Heart left ventricle (tissue), 16 donors: ENCODE data around the gene PARP4. TPM values are rescaled to one million over a fixed set of nuclear protein-coding genes. Genes with fewer than 3 reads are reported as not detected.
"Not testable (repeated sequence)": the region's sequence is repeated elsewhere in the genome, so short reads cannot be mapped to it uniquely, and the experiment has no call there.

Experiments used
- ATAC-seq, 4 donors: fragments of 200-7000 bp; cut with Tn5 transposase; one replicate each; pipeline ENCODE4 v1.9.1; 2020 to 2022; ENCODE audit warnings: moderate library complexity in 4 of 4, mild to moderate bottlenecking in 3 of 4, moderate number of reproducible peaks in 1 of 4
- DNase-seq, 5 donors: peaks; one replicate each; pipeline ENCODE4 v3.0.0-alpha.2; 2020
- H3K27ac ChIP-seq, 12 donors: fragments of 200-600 bp; sonication (generic) in 4 of 12; one replicate each; pipeline versions ENCODE4 v1.5.0 to v1.8.0; 2016 to 2022; ENCODE audit warnings: mild to moderate bottlenecking in 2 of 12
- H3K27me3 ChIP-seq, 9 donors: fragments of 200-600 bp; sonication (generic) in 2 of 9; one replicate each; pipeline versions ENCODE4 v1.5.1 to v1.8.0; 2016 to 2022; ENCODE audit warnings: mild to moderate bottlenecking in 3 of 9
- H3K36me3 ChIP-seq, 9 donors: fragments of 200-600 bp; sonication (generic) in 2 of 9; one replicate each; pipeline versions ENCODE4 v1.5.0 to v1.8.0; 2018 to 2022; ENCODE audit warnings: mild to moderate bottlenecking in 2 of 9
- H3K4me1 ChIP-seq, 12 donors: fragments of 200-600 bp; sonication (generic) in 4 of 12; one replicate each; pipeline versions ENCODE4 v1.5.0 to v1.8.0; 2016 to 2022; ENCODE audit warnings: mild to moderate bottlenecking in 3 of 12
- H3K4me3 ChIP-seq, 12 donors: fragments of 200-600 bp; sonication (generic) in 4 of 12; one replicate each; pipeline versions ENCODE4 v1.5.0 to v1.8.0; 2017 to 2022; ENCODE audit warnings: mild to moderate bottlenecking in 9 of 12, moderate library complexity in 4 of 12
- H3K9me3 ChIP-seq, 12 donors: fragments of 200-600 bp; sonication (generic) in 4 of 12; one replicate each; pipeline versions ENCODE4 v1.5.0 to v1.8.0; 2016 to 2022; ENCODE audit warnings: mild to moderate bottlenecking in 1 of 12
- CTCF ChIP-seq, 12 donors: fragments of 200-600 bp; sonication (generic) in 4 of 12; IDR thresholded peaks; one replicate each; pipeline versions ENCODE4 v1.5.0 to v1.8.0; 2018 to 2022; ENCODE audit warnings: antibody characterized with exemption in 12 of 12, mild to moderate bottlenecking in 5 of 12
- POLR2A ChIP-seq, 2 donors: fragments of 450-650 bp; IDR thresholded peaks; one replicate each; pipeline ENCODE4 v1.6.1; 2017; ENCODE audit warnings: antibody characterized with exemption in 2 of 2, mild to moderate bottlenecking in 2 of 2, moderate library complexity in 2 of 2
- WGBS, 4 donors: extraction: QIAGEN DNeasy Blood & Tissue Kit in 2 of 4; methylation state at CpG; one replicate each; pipeline versions ENCODE4 v1.1.5 to v1.1.7; 2013 to 2018; 5-methylcytosine and 5-hydroxymethylcytosine counted together
- intact Hi-C, 10 donors: fragments of 100-400 bp; cut with DNase I; formaldehyde crosslinking; loops; one replicate each; pipeline versions ENCODE4 v1.11.1 to v1.14.2; 2022
- polyA plus RNA-seq, 2 donors: library from polyadenylated mRNA; stranded (reverse); fragments of 200-250 nt; gene quantifications; one replicate each; pipeline ENCODE4 v1.2.3, GENCODE V29; 2013
- total RNA-seq, 9 donors: library from RNA; depleted of rRNA in 2 of 9; stranded (reverse); fragments of >200 nt in 2 of 9; fragmentation: NEBNext Ultra II Directional in 3 of 9; extraction: Animal tissue kit (Norgen Biotek cat#: 25700) in 3 of 9; gene quantifications; one replicate each; pipeline versions ENCODE4 v1.1.0 to v1.2.4, GENCODE V29; 2016 to 2023
- donor health status: ischemic (EF 13 %, LVEDD 7.1; RV severe dilation, severe dysfunction).
- donor health status: healthy with polysubstance abuse.
- donor health status: DM: no; HTN: yes; CAD: no.
- donor health status: DM: no; HTN: no; CAD: no.
- donor health status: ischemic (EF 25% LVEDD 6.9; RV normal size, moderate dysfunction).
- donor health status: ischemic (EF 25% LVEDD 5.7; RV mildly dilated, moderate dysfunction).
- donor health status: healthy.
- donor health status: DM: yes; HTN: yes; CAD: no.
- donor health status: ischemic (EF 35%, LVEDD 5.7; RV mildly dilated, moderate dysfunction).
- donor health status: nonischemic (EF 11% LVEDD 7.7; RV severe dilation, severe dysfunction).
- donor health status: DM: yes; HTN: yes; CAD: no.
- donor health status: PGD.
- donor health status: ischemic (EF 29% LVEDD 5.4; RV normal size, mild dysfunction).
- donor health status: nonischemic (EF 23%, LVEDD 6.1; RV moderate dilation, normal function).

PARP4 gene
- total and polyA plus RNA-seq, 11 donors, result 6.9 to 41.6 (median 20.7) TPM

GRCh38 chr13:24389506-24389905, 123.1 kb downstream of the PARP4 start:
- no peak for DNase-seq
- WGBS, 4 donors, result 40 to 73% (median 64%) methylated on average over 5 to 6 of the region's 6 CpGs
- Histone ChIP-seq H3K36me3 (no peaks in the 10 kb centered on the region), H3K4me3 (no peak overlapping the region), H3K27ac (no peak overlapping the region), H3K9me3 (no peaks in the 10 kb centered on the region), H3K4me1 (no peaks in the 10 kb centered on the region), H3K27me3 (no peaks in the 10 kb centered on the region)
- no peak for TF ChIP-seq CTCF (IDR thresholded peaks at IDR 0.05)
- TF ChIP-seq POLR2A (IDR thresholded peaks at IDR 0.05), result no peak
- no peak for ATAC-seq
- intact Hi-C loops, result loop anchor here in 2 of 10 donors (10.0 kb wide), 1 partner anchor 1425 kb away; no protein-coding TSS in a partner anchor

GRCh38 chr13:24388743-24389142, 123.8 kb downstream of the PARP4 start:
- not testable (repeated sequence) for H3K4me1 ChIP-seq, H3K36me3 ChIP-seq, ATAC-seq, DNase-seq, H3K27me3 ChIP-seq, H3K4me3 ChIP-seq, H3K27ac ChIP-seq, H3K9me3 ChIP-seq
- 74 to 80% (median 78%) methylated on average over 7 of the region's 7 CpGs for WGBS, 4 donors
- intact Hi-C loops, result loop anchor here in 2 of 10 donors (10.0 kb wide), 1 partner anchor 1424 kb away; no protein-coding TSS in a partner anchor

- ATAC-seq (no peak), DNase-seq (no peak)
- TF ChIP-seq CTCF (IDR thresholded peaks at IDR 0.05), result no peak
- no peak for TF ChIP-seq POLR2A (IDR thresholded peaks at IDR 0.05)
- WGBS, 4 donors, result 73 to 80% (median 79%) methylated on average over 18 to 23 of the region's 23 CpGs
- no peaks in the 10 kb centered on the region for H3K27me3 ChIP-seq
- H3K4me3 ChIP-seq, result no peak overlapping the region
- no peaks in the 10 kb centered on the region for H3K9me3 ChIP-seq
- intact Hi-C loops, result loop anchor here in 2 of 10 donors (10.0 kb wide), 1 partner anchor 1422 kb away; no protein-coding TSS in a partner anchor
- no peaks in the 10 kb centered on the region for H3K36me3 ChIP-seq
- no peaks in the 10 kb centered on the region for H3K4me1 ChIP-seq
- H3K27ac ChIP-seq, result no peak overlapping the region
Observed at GRCh38 chr13:24386816-24387708, 125.5 kb downstream of the PARP4 start.

GRCh38 chr13:24385902-24386301, 126.7 kb downstream of the PARP4 start:
- no peak overlapping the region for H3K4me3 ChIP-seq
- H3K9me3 ChIP-seq, result no peaks in the 10 kb centered on the region
- H3K27me3 ChIP-seq, result no peaks in the 10 kb centered on the region
- H3K36me3 ChIP-seq, result no peaks in the 10 kb centered on the region
- ATAC-seq (no peak), DNase-seq (no peak)
- intact Hi-C loops, result loop anchor here in 2 of 10 donors (10.0 kb wide), 1 partner anchor 1421 kb away; no protein-coding TSS in a partner anchor
- no peak overlapping the region for H3K27ac ChIP-seq
- no peaks in the 10 kb centered on the region for H3K4me1 ChIP-seq
- TF ChIP-seq POLR2A (IDR thresholded peaks at IDR 0.05) (no peak), CTCF (IDR thresholded peaks at IDR 0.05) (no peak)
- WGBS, 4 donors, result 87 to 95% (median 91%) methylated on average over 8 to 10 of the region's 10 CpGs

- DNase-seq, ATAC-seq, H3K27ac ChIP-seq, H3K4me3 ChIP-seq, H3K9me3 ChIP-seq, H3K4me1 ChIP-seq, H3K27me3 ChIP-seq, H3K36me3 ChIP-seq: not testable (repeated sequence)
- 90 to 91% (median 90%) methylated on average over 11 to 15 of the region's 15 CpGs for whole genome bisulfite sequencing, 4 donors
- intact Hi-C loops, result loop anchor here in 2 of 10 donors (10.0 kb wide), 1 partner anchor 1420 kb away; no protein-coding TSS in a partner anchor
Observed at GRCh38 chr13:24384946-24385345, 127.6 kb downstream of the PARP4 start.

GRCh38 chr13:24384091-24384490, 128.5 kb downstream of the PARP4 start:
- WGBS, 4 donors, result 89 to 93% (median 92%) methylated on average over 17 of the region's 17 CpGs
- not testable (repeated sequence) for H3K27ac ChIP-seq, ATAC-seq, H3K9me3 ChIP-seq, DNase-seq, H3K4me1 ChIP-seq, H3K27me3 ChIP-seq, H3K4me3 ChIP-seq, H3K36me3 ChIP-seq
- intact Hi-C loops, result loop anchor here in 2 of 10 donors (10.0 kb wide), 1 partner anchor 1419 kb away; no protein-coding TSS in a partner anchor
